ENCODE measurements around the gene PARPBP. TPM values are rescaled to one million over a fixed set of nuclear protein-coding genes. Genes with fewer than 3 reads are reported as not detected.

The PARPBP gene
- total and polyA plus RNA-seq, 2 of the 8 experiments (the other 6 are each of a cell fraction or from before 2014, with no cell fraction given) = 10.9 to 38.1 TPM

GRCh38 chr12:102120564-102120873, 536 bp downstream of the PARPBP start (continued):
- TF ChIP-seq CHD7 (IDR thresholded peaks at IDR 0.05; ENCODE audit: insufficient replicate concordance, low read length) (no peak), CTBP2 (IDR thresholded peaks at IDR 0.05; ENCODE audit: borderline replicate concordance, insufficient read depth, insufficient read length, low read length) (peak; percentile 3)
